SU-DHL-6 (cell line): ENCODE results near the gene DUSP9.

Experiments used
- H2AFZ ChIP-seq: fragments of 200-600 bp; sonication (generic); 2 replicates; pipeline ENCODE4 v1.6.1; 2014; ENCODE audit warnings: low read depth, mild to moderate bottlenecking, moderate library complexity, mixed read lengths, antibody characterized with exemption, low read length; ENCODE audit not compliant: severe bottlenecking
- H3F3A ChIP-seq: fragments of 200-600 bp; shearing (Covaris generic); 2 replicates; pipeline ENCODE4 v1.6.0; 2016; ENCODE audit warnings: antibody characterized with exemption, mild to moderate bottlenecking; ENCODE audit not compliant: insufficient read depth
- H3K27ac ChIP-seq: fragments of 200-600 bp; sonication (generic); 2 replicates; pipeline ENCODE4 v1.5.1; 2016; ENCODE audit warnings: low read depth, mild to moderate bottlenecking, low read length, moderate library complexity, mixed read lengths
- H3K27me3 ChIP-seq: fragments of 200-600 bp; sonication (generic), shearing (Covaris generic); 2 replicates; pipeline ENCODE4 v1.6.0; 2014; ENCODE audit warnings: mild to moderate bottlenecking, low read length
- H3K36me3 ChIP-seq: fragments of 200-600 bp; sonication (generic); 2 replicates; pipeline ENCODE4 v1.6.1; 2014; ENCODE audit warnings: mild to moderate bottlenecking, low read length, mixed read lengths
- H3K4me2 ChIP-seq: fragments of 300-600, 200-600 bp; shearing (Covaris generic), sonication (generic); 2 replicates; pipeline ENCODE4 v1.6.0; 2014; ENCODE audit warnings: low read length, low read depth, mild to moderate bottlenecking; ENCODE audit not compliant: poor library complexity, severe bottlenecking
- H3K4me3 ChIP-seq: fragments of 200-600 bp; sonication (generic); 2 replicates; pipeline ENCODE4 v1.5.1; 2014; ENCODE audit warnings: antibody characterized with exemption, low read length, mild to moderate bottlenecking, mixed read lengths; ENCODE audit not compliant: insufficient read depth, poor library complexity, severe bottlenecking
- H3K79me2 ChIP-seq: fragments of 200-600 bp; sonication (generic); 2 replicates; pipeline ENCODE4 v1.6.1; 2014; ENCODE audit warnings: mild to moderate bottlenecking, low read length, moderate library complexity; ENCODE audit not compliant: insufficient read depth
- H3K9ac ChIP-seq: fragments of 200-600 bp; sonication (generic); 2 replicates; pipeline ENCODE4 v1.7.0; 2014; ENCODE audit warnings: mild to moderate bottlenecking, low read length
- H3K9me2 ChIP-seq: fragments of 200-600 bp; sonication (generic); replicated peaks from 2 replicates; pipeline ENCODE4 v1.6.1; 2014; ENCODE audit warnings: low read length; ENCODE audit not compliant: insufficient read depth
- H3K9me3 ChIP-seq: fragments of 200-600 bp; sonication (generic); 2 replicates; pipeline ENCODE4 v1.6.1; 2014; ENCODE audit warnings: low read length, mixed read lengths; ENCODE audit not compliant: insufficient read depth
- H4K20me1 ChIP-seq: fragments of 200-600 bp; sonication (generic); 2 replicates; pipeline ENCODE4 v1.6.1; 2014; ENCODE audit warnings: low read depth, mild to moderate bottlenecking, antibody characterized with exemption, low read length, moderate library complexity, mixed read lengths
- CTCF ChIP-seq: fragments of 200-600 bp; sonication (generic); IDR thresholded peaks from one replicate; pipeline ENCODE4 v1.5.1; 2017; ENCODE audit warnings: antibody characterized with exemption, mild to moderate bottlenecking, low read length, moderate library complexity; ENCODE audit not compliant: insufficient read depth, poor library complexity, severe bottlenecking
- EZH2phosphoT487 ChIP-seq: fragments of 200-600 bp; sonication (generic), shearing (Covaris generic); conservative IDR thresholded peaks from 2 replicates; pipeline ENCODE4 v1.6.1; 2018; ENCODE audit warnings: mild to moderate bottlenecking, antibody characterized with exemption, low read length, moderate library complexity, mixed read lengths

DUSP9 gene

GRCh38 chrX:153669174-153669890 is 22.3 kb downstream of the DUSP9 start:
- Histone ChIP-seq H3K27ac (no peak overlapping the region), H2AFZ (no peak overlapping the region), H3K36me3 (no peaks in the 10 kb centered on the region), H3K9me2 (no peaks in the 10 kb centered on the region), H3K9ac (no peak overlapping the region), H3K4me2 (no peak overlapping the region), H3F3A (no peaks in the 10 kb centered on the region), H3K9me3 (no peaks in the 10 kb centered on the region), H3K79me2 (no peaks in the 10 kb centered on the region), H4K20me1 (no peaks in the 10 kb centered on the region), H3K27me3 (no peaks in the 10 kb centered on the region), H3K4me3 (no peak overlapping the region)
- TF ChIP-seq CTCF = peak; percentile 67
- no peak for TF ChIP-seq EZH2phosphoT487

- no peaks in the 10 kb centered on the region for H3K9me3 ChIP-seq
- H2AFZ ChIP-seq = no peak overlapping the region
- H3F3A ChIP-seq = no peaks in the 10 kb centered on the region
- TF ChIP-seq CTCF (no peak), EZH2phosphoT487 (no peak)
- no peaks in the 10 kb centered on the region for H3K36me3 ChIP-seq
- H3K27ac ChIP-seq = no peak overlapping the region
- no peak overlapping the region for H3K9ac ChIP-seq
- H3K4me3 ChIP-seq = no peak overlapping the region
- H3K79me2 ChIP-seq = no peaks in the 10 kb centered on the region
- no peaks in the 10 kb centered on the region for H3K9me2 ChIP-seq
- H4K20me1 ChIP-seq = no peaks in the 10 kb centered on the region
- no peaks in the 10 kb centered on the region for H3K27me3 ChIP-seq
- no peak overlapping the region for H3K4me2 ChIP-seq
These were observed 23.1 kb downstream of the DUSP9 start for GRCh38 chrX:153669901-153670731.

GRCh38 chrX:153670748-153671588 is 24.0 kb downstream of the DUSP9 start:
- Histone ChIP-seq H4K20me1 (no peaks in the 10 kb centered on the region), H3K4me3 (no peak overlapping the region)

More at GRCh38 chrX:153670748-153671588, 24.0 kb downstream of the DUSP9 start:
- Histone ChIP-seq H3F3A (no peaks in the 10 kb centered on the region), H3K9ac (no peak overlapping the region), H3K36me3 (no peaks in the 10 kb centered on the region), H3K4me2 (no peak overlapping the region), H3K27me3 (no peaks in the 10 kb centered on the region), H2AFZ (no peak overlapping the region), H3K27ac (no peak overlapping the region), H3K9me2 (no peaks in the 10 kb centered on the region), H3K79me2 (no peaks in the 10 kb centered on the region), H3K9me3 (no peaks in the 10 kb centered on the region)
- TF ChIP-seq EZH2phosphoT487 (no peak), CTCF (no peak)
